Astrocyte (in vitro differentiated cells and primary cell): Measurements from ENCODE around the gene TOM1L1. TPM values are rescaled to one million over a fixed set of nuclear protein-coding genes. Genes with fewer than 3 reads are reported as not detected.

Source experiments
- DNase-seq: peaks from one replicate; pipeline ENCODE4 v3.0.0-alpha.2; 2010; ENCODE audit warnings: low read depth
- FAIRE-seq: peaks from 2 replicates; lab custom pipeline; 2011; peaks lifted over from hg19 to GRCh38; lab: Jason Lieb, UNC
- H2AFZ ChIP-seq: 2 replicates; pipeline ENCODE4 v1.6.0; 2012; ENCODE audit warnings: low read depth, low read length, inconsistent platforms
- H3K27ac ChIP-seq: 2 replicates; pipeline ENCODE4 v1.5.1; 2011; ENCODE audit warnings: low read depth, low read length, inconsistent platforms
- H3K27me3 ChIP-seq: 2 replicates; pipeline ENCODE4 v1.6.0; 2011; ENCODE audit warnings: low read length, inconsistent platforms; ENCODE audit not compliant: insufficient read depth
- H3K36me3 ChIP-seq: 2 replicates; pipeline ENCODE4 v1.5.1; 2011; ENCODE audit warnings: low read length, inconsistent platforms; ENCODE audit not compliant: insufficient read depth
- H3K4me1 ChIP-seq: 2 replicates; pipeline ENCODE4 v1.5.1; 2011; ENCODE audit warnings: low read length, inconsistent platforms; ENCODE audit not compliant: insufficient read depth
- H3K4me2 ChIP-seq: 2 replicates; pipeline ENCODE4 v1.6.0; 2012; ENCODE audit warnings: low read length, inconsistent platforms
- H3K4me3 ChIP-seq: 2 replicates; pipeline ENCODE4 v1.5.1; 2011; ENCODE audit warnings: low read depth, mild to moderate bottlenecking, low read length, inconsistent platforms; ENCODE audit not compliant: insufficient read depth
- H3K79me2 ChIP-seq: 2 replicates; pipeline ENCODE4 v1.6.0; 2012; ENCODE audit warnings: mild to moderate bottlenecking, low read length, inconsistent platforms; ENCODE audit not compliant: insufficient read depth
- H3K9ac ChIP-seq: 2 replicates; pipeline ENCODE4 v1.6.0; 2012; ENCODE audit warnings: mild to moderate bottlenecking, low read length, inconsistent platforms
- H3K9me3 ChIP-seq: 2 replicates; pipeline ENCODE4 v1.5.1; 2012; ENCODE audit warnings: low read depth, mild to moderate bottlenecking, low read length, inconsistent platforms; ENCODE audit not compliant: insufficient read depth
- H4K20me1 ChIP-seq: 2 replicates; pipeline ENCODE4 v1.6.0; 2012; ENCODE audit warnings: low read length, inconsistent platforms; ENCODE audit not compliant: insufficient read depth
- H3K27ac Mint-ChIP-seq: one replicate; pipeline ENCODE4 v1.8.0; 2021; ENCODE audit warnings: mild to moderate bottlenecking, mixed read lengths; ENCODE audit not compliant: unreplicated experiment
- H3K27me3 Mint-ChIP-seq: one replicate; pipeline ENCODE4 v1.8.0; 2021; ENCODE audit warnings: low read depth, mixed read lengths; ENCODE audit not compliant: unreplicated experiment
- H3K36me3 Mint-ChIP-seq: one replicate; pipeline ENCODE4 v1.8.0; 2021; ENCODE audit warnings: low read depth, mixed read lengths; ENCODE audit not compliant: unreplicated experiment
- H3K4me1 Mint-ChIP-seq: one replicate; pipeline ENCODE4 v1.8.0; 2021; ENCODE audit warnings: low read depth, mixed read lengths; ENCODE audit not compliant: unreplicated experiment
- H3K4me3 Mint-ChIP-seq: one replicate; pipeline ENCODE4 v1.8.0; 2021; ENCODE audit warnings: mild to moderate bottlenecking, moderate library complexity, mixed read lengths; ENCODE audit not compliant: unreplicated experiment
- H3K9me3 Mint-ChIP-seq: one replicate; pipeline ENCODE4 v1.8.0; 2021; ENCODE audit warnings: mild to moderate bottlenecking, mixed read lengths; ENCODE audit not compliant: unreplicated experiment
- EZH2 ChIP-seq: IDR thresholded peaks from 2 replicates; pipeline ENCODE4 v1.6.1; 2012; ENCODE audit warnings: mild to moderate bottlenecking, low read length, inconsistent platforms; ENCODE audit not compliant: insufficient read depth
- total RNA-seq: library from RNA; stranded (reverse); gene quantifications from 2 replicates; pipeline ENCODE4 v1.2.1, GENCODE V29; 2021
- TF ChIP-seq, protein P1 (sequence below): IDR thresholded peaks from 2 replicates; pipeline ENCODE4 v1.5.1; 2011; ENCODE audit warnings: low read depth, mild to moderate bottlenecking, inconsistent platforms, low read length, moderate library complexity; ENCODE audit not compliant: insufficient read depth

TOM1L1 gene
- total RNA-seq, 1 donor from 2014 or later = 27.1 TPM

DNA sequence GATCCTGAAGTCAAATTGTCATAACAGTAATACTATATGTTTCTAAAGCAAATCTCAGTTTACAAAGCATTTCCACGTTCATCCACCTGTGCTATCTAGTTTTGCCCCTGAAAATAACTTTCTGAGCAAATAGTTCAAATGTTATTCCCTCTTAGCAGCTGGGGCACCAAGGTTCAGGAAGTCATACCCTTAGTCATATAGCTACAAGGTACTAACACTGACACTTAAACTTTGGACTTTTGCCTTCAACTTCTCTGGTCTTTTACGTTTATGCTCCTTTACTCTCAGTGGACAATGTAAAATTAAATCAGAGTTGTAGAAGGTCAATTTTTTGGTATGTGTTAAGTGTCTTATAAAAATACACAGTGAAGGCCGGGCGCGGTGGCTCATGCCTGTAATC is 34.8 kb downstream of the TOM1L1 start:
- Mint-ChIP-seq H3K36me3 (peaks cover 15% of the 10 kb centered on the region), H3K4me1 (no peaks in the 10 kb centered on the region), H3K4me3 (no peak overlapping the region), H3K27me3 (no peaks in the 10 kb centered on the region), H3K9me3 (no peaks in the 10 kb centered on the region), H3K27ac (no peak overlapping the region)
- Histone ChIP-seq H3K9ac (no peak overlapping the region), H3K27ac (no peak overlapping the region), H3K36me3 (peaks cover 4% of the 10 kb centered on the region), H3K27me3 (no peaks in the 10 kb centered on the region), H3K4me3 (no peak overlapping the region), H3K4me1 (no peaks in the 10 kb centered on the region), H2AFZ (no peak overlapping the region), H3K4me2 (no peak overlapping the region), H3K9me3 (no peaks in the 10 kb centered on the region), H4K20me1 (no peaks in the 10 kb centered on the region), H3K79me2 (no peaks in the 10 kb centered on the region)
- TF ChIP-seq, protein P1, sequence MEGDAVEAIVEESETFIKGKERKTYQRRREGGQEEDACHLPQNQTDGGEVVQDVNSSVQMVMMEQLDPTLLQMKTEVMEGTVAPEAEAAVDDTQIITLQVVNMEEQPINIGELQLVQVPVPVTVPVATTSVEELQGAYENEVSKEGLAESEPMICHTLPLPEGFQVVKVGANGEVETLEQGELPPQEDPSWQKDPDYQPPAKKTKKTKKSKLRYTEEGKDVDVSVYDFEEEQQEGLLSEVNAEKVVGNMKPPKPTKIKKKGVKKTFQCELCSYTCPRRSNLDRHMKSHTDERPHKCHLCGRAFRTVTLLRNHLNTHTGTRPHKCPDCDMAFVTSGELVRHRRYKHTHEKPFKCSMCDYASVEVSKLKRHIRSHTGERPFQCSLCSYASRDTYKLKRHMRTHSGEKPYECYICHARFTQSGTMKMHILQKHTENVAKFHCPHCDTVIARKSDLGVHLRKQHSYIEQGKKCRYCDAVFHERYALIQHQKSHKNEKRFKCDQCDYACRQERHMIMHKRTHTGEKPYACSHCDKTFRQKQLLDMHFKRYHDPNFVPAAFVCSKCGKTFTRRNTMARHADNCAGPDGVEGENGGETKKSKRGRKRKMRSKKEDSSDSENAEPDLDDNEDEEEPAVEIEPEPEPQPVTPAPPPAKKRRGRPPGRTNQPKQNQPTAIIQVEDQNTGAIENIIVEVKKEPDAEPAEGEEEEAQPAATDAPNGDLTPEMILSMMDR = no peak
- no peak for TF ChIP-seq EZH2
- DNase-seq (no peak), FAIRE-seq (no peak)

DNA sequence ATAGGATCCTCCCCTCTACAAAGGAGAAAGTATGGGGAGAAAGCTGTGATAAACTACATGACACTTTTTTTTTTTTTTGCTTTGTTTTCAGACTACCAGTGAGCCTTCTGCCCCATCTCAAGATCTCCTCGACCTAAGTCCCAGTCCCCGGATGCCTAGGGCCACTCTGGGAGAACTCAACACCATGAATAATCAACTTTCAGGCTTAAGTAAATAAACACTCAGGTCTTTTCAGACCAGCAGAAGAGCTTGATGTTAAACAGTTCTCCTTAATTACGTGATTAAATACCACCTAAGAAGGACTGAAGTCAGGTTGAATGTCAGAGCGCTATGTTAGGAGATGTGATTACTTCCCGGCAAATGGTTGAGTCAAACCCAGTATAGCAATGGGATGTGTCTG is 36.4 kb downstream of the TOM1L1 start:
- H3K9me3 ChIP-seq = no peaks in the 10 kb centered on the region
- no peak for DNase-seq

GRCh38 chr17:54937426-54937825 is 36.8 kb downstream of the TOM1L1 start:
- H3K27me3 ChIP-seq = no peaks in the 10 kb centered on the region
- H3K4me1 ChIP-seq = no peaks in the 10 kb centered on the region
- H3K79me2 ChIP-seq = no peaks in the 10 kb centered on the region
- TF ChIP-seq, protein P1 = no peak
- no peak for TF ChIP-seq EZH2
- peaks cover 4% of the 10 kb centered on the region for H3K36me3 ChIP-seq
- H3K27ac ChIP-seq = no peak overlapping the region
- DNase-seq = no peak
- Mint-ChIP-seq H3K27ac (no peak overlapping the region), H3K4me1 (no peaks in the 10 kb centered on the region), H3K9me3 (no peaks in the 10 kb centered on the region), H3K4me3 (no peak overlapping the region), H3K36me3 (peaks cover 15% of the 10 kb centered on the region), H3K27me3 (no peaks in the 10 kb centered on the region)
- H2AFZ ChIP-seq = no peak overlapping the region
- H3K4me2 ChIP-seq = no peak overlapping the region
- H3K4me3 ChIP-seq = no peak overlapping the region
- H3K9me3 ChIP-seq = no peaks in the 10 kb centered on the region
- FAIRE-seq = no peak
- H4K20me1 ChIP-seq = no peaks in the 10 kb centered on the region
- H3K9ac ChIP-seq = no peak overlapping the region

More for the DNA sequence above, 36.4 kb downstream of the TOM1L1 start:
- Histone ChIP-seq H3K79me2 (no peaks in the 10 kb centered on the region), H3K27me3 (no peaks in the 10 kb centered on the region), H3K36me3 (peaks cover 4% of the 10 kb centered on the region), H3K27ac (no peak overlapping the region), H4K20me1 (no peaks in the 10 kb centered on the region), H3K4me3 (no peak overlapping the region), H3K9ac (no peak overlapping the region), H3K4me1 (no peaks in the 10 kb centered on the region), H3K4me2 (no peak overlapping the region), H2AFZ (no peak overlapping the region)
- H3K4me1 Mint-ChIP-seq = no peaks in the 10 kb centered on the region
- peaks cover 15% of the 10 kb centered on the region for H3K36me3 Mint-ChIP-seq
- TF ChIP-seq, protein P1 = no peak
- TF ChIP-seq EZH2 = no peak
- FAIRE-seq = no peak
- H3K4me3 Mint-ChIP-seq = no peak overlapping the region
- H3K27ac Mint-ChIP-seq = no peak overlapping the region
- H3K9me3 Mint-ChIP-seq = no peaks in the 10 kb centered on the region
- H3K27me3 Mint-ChIP-seq = no peaks in the 10 kb centered on the region
